Measurements from ENCODE around the gene CBL.
"Not testable (repeated sequence)": the region's sequence is repeated elsewhere in the genome, so short reads cannot be mapped to it uniquely, and the experiment has no call there.

Gene CBL

GRCh38 chr11:119218141-119218878, 12.2 kb downstream of the CBL start:
- DNase-seq: peak in 1 of 2 experiments; percentile 19

GRCh38 chr11:119222308-119222707, 16.2 kb downstream of the CBL start:
- DNase-seq: no peak

- DNase-seq: no peak
Observed at GRCh38 chr11:119222891-119223290, 16.8 kb downstream of the CBL start.

- DNase-seq: no peak
Observed at GRCh38 chr11:119223856-119224255, 17.7 kb downstream of the CBL start.

DNA sequence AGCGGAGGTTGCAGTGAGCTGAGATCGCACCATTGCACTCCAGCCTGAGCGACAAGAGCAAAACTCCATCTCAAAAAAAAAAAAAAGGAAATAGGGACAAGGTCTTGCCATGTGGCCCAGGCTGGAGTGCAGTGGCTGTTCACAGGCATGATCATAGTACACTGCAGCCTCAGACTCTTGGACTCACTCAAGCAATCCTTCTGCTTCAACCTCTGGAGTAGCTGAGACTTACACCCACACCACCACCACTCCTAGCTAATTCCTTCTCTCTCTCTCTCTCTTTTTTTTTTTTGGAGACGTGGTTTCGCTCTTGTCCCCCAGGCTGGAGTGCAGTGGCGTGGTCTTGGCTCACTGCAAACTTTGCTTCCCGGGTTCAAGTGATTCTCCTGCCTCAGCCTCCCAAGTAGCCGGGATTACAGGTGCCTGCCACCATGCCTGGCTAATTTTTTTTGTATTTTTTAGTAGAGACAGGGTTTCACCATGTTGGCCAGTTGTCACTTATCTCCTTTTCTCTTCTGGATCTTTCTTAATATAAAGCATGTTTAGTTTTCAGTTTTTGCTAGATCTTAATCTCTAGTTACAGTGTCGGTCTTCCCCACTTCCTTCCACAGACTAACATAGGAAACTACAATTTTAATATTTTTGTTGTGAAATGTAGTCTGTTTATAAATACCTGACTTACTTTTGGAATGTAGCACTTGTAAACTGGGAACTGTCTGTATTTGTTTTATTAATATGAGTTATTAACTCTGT, 22.6 kb downstream of the CBL start:
- not testable (repeated sequence) for DNase-seq

DNA sequence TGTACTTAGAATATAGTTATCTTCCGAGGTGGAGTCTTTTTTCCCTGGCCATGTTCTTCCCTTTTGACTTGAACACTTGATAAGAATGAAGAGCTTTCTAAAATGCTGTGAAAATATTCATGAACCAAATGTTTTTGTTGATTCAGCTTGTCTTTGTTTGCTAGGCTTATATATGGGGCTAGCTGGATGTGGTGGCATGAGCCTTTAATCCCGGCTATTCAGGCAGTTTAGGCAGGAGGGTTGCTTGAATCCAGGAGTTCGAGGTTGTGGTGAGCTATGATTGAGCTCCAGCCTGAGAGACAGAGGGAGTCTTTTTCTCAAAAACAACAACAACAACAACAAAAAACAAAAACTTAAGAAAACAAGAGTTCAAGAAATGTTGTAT, 23.1 kb downstream of the CBL start:
- no peak for DNase-seq

GRCh38 chr11:119229741-119230140, 23.6 kb downstream of the CBL start:
- no peak for DNase-seq

- no peak for DNase-seq
Observed at GRCh38 chr11:119236490-119236889, 30.4 kb downstream of the CBL start.

GRCh38 chr11:119236891-119237290, 30.8 kb downstream of the CBL start:
- DNase-seq: no peak

DNA sequence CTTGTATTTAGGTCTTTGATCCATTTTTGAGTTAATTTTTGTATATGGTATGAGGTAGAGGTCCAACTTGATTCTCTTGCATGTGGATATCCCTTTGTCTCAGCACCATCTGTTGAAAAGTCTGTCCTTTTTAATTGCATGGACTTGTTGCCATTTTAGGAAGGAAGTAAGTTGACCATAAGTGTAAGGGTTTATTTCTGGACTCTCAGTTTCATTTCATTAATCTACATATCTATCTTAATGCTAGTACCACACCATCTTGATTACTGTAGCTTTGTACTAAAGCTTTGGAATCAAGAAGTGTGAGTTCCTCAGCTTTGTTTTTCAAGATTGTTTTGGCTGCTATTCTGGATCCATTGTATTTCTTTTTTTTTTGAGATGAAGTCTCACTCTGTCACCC, 31.4 kb downstream of the CBL start:
- no peak for DNase-seq

DNA sequence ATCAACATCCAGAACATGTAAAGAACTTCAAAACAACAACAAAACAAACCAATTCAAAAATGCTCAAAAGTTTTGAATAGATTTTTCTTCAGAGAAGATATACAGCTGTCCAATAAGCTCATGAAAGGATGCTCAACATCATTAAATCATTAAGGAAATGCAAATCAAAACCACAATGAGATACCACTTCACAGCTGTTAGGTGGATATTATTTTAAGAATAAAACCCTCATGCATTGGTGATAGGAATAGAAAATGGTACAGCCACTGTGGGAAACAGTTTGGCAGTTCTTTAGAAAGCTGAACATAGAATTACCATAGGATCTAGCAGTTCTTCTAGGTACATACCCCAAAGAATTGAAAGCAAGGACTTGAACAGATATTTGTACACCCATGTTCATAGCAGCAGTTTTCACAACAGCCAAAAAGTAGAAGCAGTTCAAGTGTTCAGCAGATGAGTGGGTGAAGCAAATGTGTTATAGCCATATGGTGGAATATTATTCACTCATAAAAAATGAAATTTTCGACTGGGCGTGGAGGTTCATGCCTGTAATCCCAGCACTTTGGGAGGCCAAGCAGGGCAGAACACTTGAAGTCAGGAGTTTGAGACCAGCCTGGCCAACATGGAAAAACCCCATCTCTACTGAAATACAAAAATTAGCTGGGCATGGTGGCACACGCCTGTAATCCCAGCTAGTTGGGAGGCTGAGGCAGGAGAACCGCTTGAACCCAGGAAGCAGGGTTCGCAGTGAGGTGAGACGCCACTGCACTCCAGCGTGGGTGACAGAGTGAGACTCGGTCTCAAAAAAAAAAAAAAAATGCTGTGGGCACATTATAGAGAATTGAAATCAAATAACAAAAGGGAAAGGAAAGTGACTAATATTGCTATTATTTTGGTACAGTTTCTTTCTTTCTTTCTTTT, 42.9 kb downstream of the CBL start:
- DNase-seq: no peak

- DNase-seq: no peak
Observed at GRCh38 chr11:119249671-119250010, 43.5 kb downstream of the CBL start.

DNA sequence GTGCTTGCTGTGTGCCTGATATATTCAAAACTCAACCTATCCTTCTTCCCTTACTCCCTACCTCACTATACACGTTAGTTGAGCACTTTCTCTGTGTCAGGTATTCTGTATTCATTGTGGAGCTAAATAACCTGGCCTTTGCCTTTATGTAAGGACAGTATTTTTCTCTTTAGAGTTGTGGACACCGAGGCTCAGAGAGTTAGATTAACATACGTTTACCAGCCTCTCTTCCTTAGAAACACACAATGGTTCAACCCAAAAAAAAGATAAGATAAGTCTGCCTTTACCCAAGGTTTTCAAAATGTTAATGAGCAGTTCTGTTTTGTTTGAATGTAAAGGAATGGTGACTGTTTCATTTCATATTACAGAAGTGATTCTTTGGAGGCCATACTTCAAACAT, 45.0 kb downstream of the CBL start:
- DNase-seq: no peak

DNA sequence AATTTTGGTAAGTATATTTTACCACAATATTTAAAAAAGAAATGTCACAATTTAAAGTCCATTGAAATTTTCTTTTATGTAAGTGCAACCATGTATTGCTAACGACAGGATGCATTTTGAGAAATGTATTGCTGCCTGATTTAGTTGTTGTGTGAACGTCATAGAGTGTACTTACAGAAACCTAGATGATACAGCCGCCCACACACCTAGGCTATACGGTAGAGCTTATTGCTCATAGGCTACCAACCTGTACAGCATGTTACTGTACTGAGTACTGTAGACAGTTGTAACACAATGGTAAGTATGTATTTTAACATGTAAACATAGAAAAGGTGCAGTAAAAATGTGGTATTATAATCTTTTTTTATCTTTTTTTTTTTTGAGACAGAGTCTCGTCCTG, 48.1 kb downstream of the CBL start:
- DNase-seq: peak; percentile 53 to 70

DNA sequence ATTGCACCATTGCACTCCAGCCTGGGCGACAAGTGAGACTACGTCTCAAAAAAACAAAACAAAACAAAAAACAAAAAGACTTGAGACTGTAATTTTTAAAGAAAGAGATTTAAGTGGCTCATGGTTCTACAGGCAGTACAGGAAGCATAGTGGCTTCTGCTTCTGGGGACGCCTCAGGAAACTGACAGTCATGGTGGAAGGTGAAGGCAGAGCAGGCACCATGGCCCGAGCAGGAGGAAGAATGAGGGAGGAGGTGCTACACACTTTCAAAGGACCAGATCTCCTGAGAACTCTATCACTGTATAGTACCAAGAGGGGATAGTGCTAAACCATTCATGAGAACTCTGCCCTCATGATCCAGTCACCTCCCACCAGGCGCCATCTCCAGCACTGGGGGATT, 52.0 kb downstream of the CBL start:
- DNase-seq: no peak

GRCh38 chr11:119258983-119259382, 52.8 kb downstream of the CBL start:
- no peak for DNase-seq

GRCh38 chr11:119262668-119263351, 56.7 kb downstream of the CBL start:
- no peak for DNase-seq

DNA sequence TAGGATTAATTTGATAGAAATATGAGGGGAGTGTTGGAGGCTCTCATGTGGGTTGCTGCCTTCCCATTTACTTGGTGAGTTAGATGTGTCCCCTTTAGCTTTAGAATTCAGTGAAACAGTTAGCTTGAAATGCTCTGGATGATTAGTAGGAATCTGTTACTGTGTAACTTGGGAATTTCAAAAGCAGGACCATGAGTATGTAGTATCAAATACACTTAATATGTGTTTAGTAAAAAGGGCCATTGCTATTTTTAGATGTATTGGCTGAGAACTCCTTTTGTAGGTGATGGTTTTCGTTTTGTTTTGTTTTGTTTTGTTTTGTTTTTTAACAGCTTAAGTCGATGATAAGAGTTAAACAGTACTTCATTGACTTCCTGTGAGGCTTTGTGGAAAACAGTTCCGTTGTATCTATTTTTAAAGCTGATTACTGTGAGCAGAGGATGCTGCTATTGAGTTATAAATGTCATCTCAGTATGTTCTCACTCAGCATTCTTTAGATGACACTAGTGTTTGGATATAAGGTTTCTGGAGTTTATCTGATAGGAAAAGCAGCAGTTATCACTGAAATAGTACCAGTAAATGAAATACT, 57.3 kb downstream of the CBL start:
- DNase-seq: no peak

- no peak for DNase-seq
Observed at GRCh38 chr11:119266063-119266462, 59.9 kb downstream of the CBL start.

DNA sequence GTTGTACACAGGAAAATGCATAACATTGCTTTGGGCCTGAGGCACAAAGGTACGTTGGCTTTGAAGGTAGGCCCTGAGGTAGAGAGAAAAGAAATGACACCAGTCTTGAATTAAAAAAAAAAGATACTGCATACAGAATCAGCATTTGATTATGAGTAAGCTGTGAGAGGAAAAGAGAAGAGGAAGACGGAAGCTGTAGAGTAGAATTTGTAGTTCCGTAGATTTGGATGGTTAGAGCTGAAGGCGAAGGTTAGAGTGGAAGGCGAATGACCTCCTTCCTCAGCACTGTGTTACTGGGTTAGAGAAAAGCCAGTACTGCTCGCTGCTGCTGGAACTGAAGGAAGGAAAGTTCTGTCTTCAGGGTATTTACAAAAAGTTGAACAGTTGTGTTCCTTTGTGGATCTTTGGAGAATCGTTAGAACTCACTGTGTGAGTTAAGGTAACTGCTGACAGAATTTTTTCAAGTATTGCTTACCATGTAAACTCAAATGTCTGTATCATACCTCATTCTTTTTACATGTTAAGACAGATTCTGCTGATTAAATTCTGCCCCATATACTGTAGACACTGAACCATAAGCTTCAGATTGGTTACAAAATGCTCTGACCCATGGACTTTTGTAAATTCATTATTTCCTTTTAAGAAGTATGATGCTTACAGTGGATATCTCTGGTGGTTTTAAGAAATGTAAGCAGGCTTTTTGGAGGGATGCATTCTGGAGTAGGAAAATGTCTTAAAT, 60.5 kb downstream of the CBL start:
- no peak for DNase-seq

GRCh38 chr11:119267645-119268044, 61.5 kb downstream of the CBL start:
- DNase-seq: no peak

DNA sequence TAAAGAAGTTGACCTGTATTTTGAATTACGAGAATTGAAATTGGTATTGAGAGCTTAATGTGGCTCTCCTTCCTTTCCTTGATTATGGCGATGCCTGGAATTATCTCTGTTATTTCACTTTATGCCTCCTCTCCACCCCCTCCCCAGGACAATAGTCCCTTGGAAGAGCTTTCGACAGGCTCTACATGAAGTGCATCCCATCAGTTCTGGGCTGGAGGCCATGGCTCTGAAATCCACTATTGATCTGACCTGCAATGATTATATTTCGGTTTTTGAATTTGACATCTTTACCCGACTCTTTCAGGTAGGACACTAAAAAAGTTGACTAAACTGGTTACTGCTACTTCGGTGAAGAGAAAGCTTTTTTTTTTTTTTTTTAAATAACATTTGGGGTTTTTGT, 67.6 kb downstream of the CBL start:
- DNase-seq: no peak
